K562 (cell line): ENCODE results near the gene SHF. TPM values are rescaled to one million over a fixed set of nuclear protein-coding genes. Genes with fewer than 3 reads are reported as not detected.
A peak's percentile ranks its signal among the peaks of the same experiment; 100 is the strongest.

Experiments
- CAMTA2 ChIP-seq: fragments of 250-450 bp; sonication (Bioruptor Pico); conservative IDR thresholded peaks from 2 replicates; pipeline ENCODE4 v1.5.1; 2022
- CEBPB ChIP-seq: fragments of 450-650 bp; IDR thresholded peaks from 2 replicates; pipeline ENCODE4 v1.6.1; 2016; ENCODE audit warnings: missing genetic modification characterization, missing compliant biosample characterization
- CEBPZ ChIP-seq: fragments of 150-350 bp; IDR thresholded peaks from 2 replicates; pipeline ENCODE4 v1.6.1; 2014; ENCODE audit warnings: low read depth, mild to moderate bottlenecking, low read length, borderline replicate concordance
- DEAF1 ChIP-seq: fragments of 450-650 bp; formaldehyde crosslinking; IDR thresholded peaks from 2 replicates; pipeline ENCODE4 v1.4.0; 2020; ENCODE audit warnings: mild to moderate bottlenecking, moderate library complexity
- ELF2 ChIP-seq: fragments of 250-450 bp; sonication (Bioruptor Pico); IDR thresholded peaks from 2 replicates; pipeline ENCODE4 v1.5.0; 2021; ENCODE audit warnings: mild to moderate bottlenecking
- FIP1L1 ChIP-seq: fragments of 200-400 bp; formaldehyde crosslinking; IDR thresholded peaks from 2 replicates; pipeline ENCODE4 v1.6.1; 2018; ENCODE audit warnings: mild to moderate bottlenecking, low read depth, low read length; ENCODE audit not compliant: poor library complexity, severe bottlenecking
- KHSRP ChIP-seq: fragments of 450-650 bp; IDR thresholded peaks from 2 replicates; pipeline ENCODE4 v1.6.1; 2017
- KLF16 ChIP-seq: IDR thresholded peaks from 2 replicates; pipeline ENCODE4 v1.6.1; 2016; ENCODE audit warnings: antibody characterized with exemption
- MTA1 ChIP-seq: fragments of 450-650 bp; IDR thresholded peaks from 2 replicates; pipeline ENCODE4 v1.6.1; 2017; ENCODE audit warnings: borderline replicate concordance
- NFATC3 ChIP-seq: fragments of 450-650 bp; IDR thresholded peaks from 2 replicates; pipeline ENCODE4 v1.6.1; 2017; ENCODE audit warnings: mild to moderate bottlenecking
- SMARCE1 ChIP-seq: fragments of 450-650 bp; IDR thresholded peaks from 2 replicates; pipeline ENCODE4 v1.7.1; 2016; ENCODE audit warnings: mild to moderate bottlenecking
- SP2 ChIP-seq: IDR thresholded peaks from 2 replicates; pipeline ENCODE4 v1.6.1; 2011; ENCODE audit warnings: mild to moderate bottlenecking, low read depth, low read length, moderate library complexity; ENCODE audit not compliant: poor library complexity, severe bottlenecking; ENCODE audit errors: extremely low read depth
- SREBF2 ChIP-seq: sonication (generic); formaldehyde crosslinking; IDR thresholded peaks from 2 replicates; pipeline ENCODE4 v1.4.0; 2020; ENCODE audit warnings: mild to moderate bottlenecking, missing genetic modification reagents
- UBTF ChIP-seq, 2 experiments: IDR thresholded peaks; 2 replicates each; pipeline ENCODE4 v1.6.1; 2012; ENCODE audit warnings: improper control_type of control experiment in 2 of 2, low read depth in 2 of 2, low read length in 2 of 2, borderline replicate concordance in 1 of 2
- ZEB2 ChIP-seq: fragments of 450-650 bp; IDR thresholded peaks from 2 replicates; pipeline ENCODE4 v1.6.1; 2016
- ZKSCAN8 ChIP-seq: fragments of 200-800 bp; sonication (Bioruptor generic); IDR thresholded peaks from 2 replicates; pipeline ENCODE4 v1.6.1; 2016; ENCODE audit warnings: missing genetic modification characterization, missing compliant biosample characterization
- ZNF124 ChIP-seq: sonication (generic); formaldehyde crosslinking; IDR thresholded peaks from 2 replicates; pipeline ENCODE4 v1.8.1; 2022; ENCODE audit warnings: missing genetic modification reagents
- ZNF134 ChIP-seq: fragments of 250-450 bp; sonication (Bioruptor Pico); conservative IDR thresholded peaks from 2 replicates; pipeline ENCODE4 v1.4.0; 2020
- ZNF165 ChIP-seq: fragments of 250-450 bp; sonication (Bioruptor Pico); IDR thresholded peaks from 2 replicates; pipeline ENCODE4 v1.4.0; 2020; ENCODE audit warnings: borderline replicate concordance
- ZNF280B ChIP-seq: fragments of 250-450 bp; sonication (Bioruptor Pico); IDR thresholded peaks from 2 replicates; pipeline ENCODE4 v1.5.1; 2021; ENCODE audit warnings: mild to moderate bottlenecking
- ZNF583 ChIP-seq: fragments of 250-450 bp; sonication (Bioruptor Pico); IDR thresholded peaks from 2 replicates; pipeline ENCODE4 v1.4.0; 2020
- polyA plus RNA-seq, 8 experiments: library from polyadenylated mRNA; depleted of rRNA in 4 of 8; stranded (reverse) in 5 of 8; unstranded in 3 of 8; fragments of >200 nt; fragmentation: Nextera tagmentation in 2 of 8; fragmentation: Illumina TruSeq in 1 of 8; extraction: Ambion mirVana in 2 of 8; extraction: Trizol in 1 of 8; gene quantifications; 2 replicates each; pipeline versions ENCODE4 v1.2.1 to v1.2.3, GENCODE V29; 2011 to 2014; ENCODE audit warnings: inconsistent platforms in 1 of 8, missing spikeins in 1 of 8
- total RNA-seq, 7 experiments: library from RNA; depleted of rRNA in 6 of 7; stranded (reverse); fragments of >200 nt in 6 of 7; fragmentation: Illumina TruSeq in 2 of 7; extraction: Trizol in 2 of 7; gene quantifications; 2 replicates each; pipeline versions ENCODE4 v1.2.1 to v1.2.3, GENCODE V29; 2011 to 2021; ENCODE audit warnings: low replicate concordance in 1 of 7

Gene SHF
- total and polyA plus RNA-seq, 9 of the 15 experiments (the other 6 are each of a cell fraction or from before 2014, with no cell fraction given) = 0.51 to 2.2 (median 0.85) TPM; not detected in 2

- TF ChIP-seq CEBPZ (no peak), CAMTA2 (CRISPR knock-in tag) (no peak), NFATC3 (peak; percentile 65; the same call in 1 of the 2 replicates), KHSRP (no peak), ZKSCAN8 (CRISPR knock-in tag) (no peak), SMARCE1 (0 out of 2 replicates have a peak, but pooled peaks have one; percentile 13), FIP1L1 (no peak), MTA1 (no peak; the same call in 1 of the 2 replicates), CEBPB (tag) (no peak), ZNF165 (CRISPR knock-in tag) (no peak), ZEB2 (no peak), ZNF280B (no peak), ZNF124 (no peak), ZNF134 (CRISPR knock-in tag) (no peak), UBTF (IDR thresholded peaks at IDR 0.05; ENCODE audit: borderline replicate concordance in 1 of 2, low read depth in 2 of 2, low read length in 2 of 2) (peak; percentile 42 to 50; a peak in 1 of 4 replicates), SP2 (no peak), ZNF583 (no peak), SREBF2 (CRISPR knock-in tag) (no peak), DEAF1 (no peak), ELF2 (CRISPR knock-in tag) (no peak; the same call in 1 of the 2 replicates), KLF16 (no peak)
Measured at GRCh38 chr15:45200001-45200798, 12.4 kb upstream of the SHF start (continued).
